A549 (cell line): ENCODE data around the gene DLG2.

Experiments used
- POLR2A ChIP-seq: IDR thresholded peaks from 2 replicates; pipeline ENCODE4 v1.6.1; 2012; ENCODE audit warnings: mild to moderate bottlenecking, low read length
- RFX5 ChIP-seq: fragments of 450-650 bp; IDR thresholded peaks from 2 replicates; pipeline ENCODE4 v1.7.1; 2014; ENCODE audit warnings: antibody characterized with exemption, mild to moderate bottlenecking, moderate library complexity

DNA sequence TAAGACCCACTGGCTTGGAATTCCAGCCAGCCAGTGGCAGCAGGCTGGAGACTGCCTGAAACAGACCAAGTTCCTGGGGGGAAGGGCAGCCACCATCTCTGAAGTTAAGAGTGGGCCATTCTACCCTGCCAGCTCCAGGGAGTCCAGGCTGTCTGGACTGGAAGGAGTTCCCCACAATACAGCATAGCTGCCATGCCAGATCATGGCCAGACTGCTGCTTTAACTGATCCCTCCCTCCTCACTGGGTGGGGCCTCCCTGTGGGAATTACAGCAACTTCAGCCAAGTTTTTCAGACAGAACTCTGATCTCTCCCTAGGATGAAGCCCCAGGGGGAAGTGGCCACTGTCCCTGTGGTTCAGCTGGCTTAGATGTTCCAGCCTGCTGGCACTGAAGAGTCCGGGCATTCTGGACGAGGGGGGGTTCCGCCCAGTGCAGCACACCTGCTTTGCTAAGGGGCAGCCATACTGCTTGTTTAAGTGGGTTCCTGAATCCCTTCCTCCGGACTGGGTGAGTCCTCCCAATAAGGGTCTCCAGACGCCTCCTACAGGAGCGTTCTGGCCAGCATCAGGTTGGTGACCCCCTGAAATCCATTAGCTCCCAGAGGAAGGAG, 455.4 kb downstream of the DLG2 start:
- TF ChIP-seq POLR2A (no peak), RFX5 (no peak)
